Gastrocnemius medialis (tissue), 4 donors: Measurements from ENCODE around the gene ABR. TPM values are rescaled to one million over a fixed set of nuclear protein-coding genes. Genes with fewer than 3 reads are reported as not detected.

Source experiments
- ATAC-seq, 2 donors: fragments of 150-250 bp; one replicate each; pipeline ENCODE4 v1.9.1; 2016
- DNase-seq, 2 donors: peaks; one replicate each; pipeline ENCODE4 v3.0.0-alpha.2; 2019
- H3K27ac ChIP-seq, 4 donors: fragments of 200-600 bp; sonication (generic); 1 replicate in 1 of 4; 2 replicates in 3 of 4; pipeline ENCODE4 v1.5.1; 2016 to 2018; ENCODE audit warnings: mild to moderate bottlenecking in 2 of 4, moderate library complexity in 1 of 4
- H3K27me3 ChIP-seq, 3 donors: fragments of 200-600 bp; sonication (generic) in 2 of 3; 1 replicate in 1 of 3; 2 replicates in 2 of 3; pipeline versions ENCODE4 v1.5.1 to v1.6.0; 2016 to 2019; ENCODE audit warnings: mild to moderate bottlenecking in 1 of 3, moderate library complexity in 1 of 3
- H3K36me3 ChIP-seq, 2 donors: fragments of 200-600 bp; sonication (generic) in 1 of 2; one replicate each; pipeline ENCODE4 v1.5.1; 2017 to 2018
- H3K4me1 ChIP-seq, 2 donors: fragments of 200-600 bp; sonication (generic) in 1 of 2; one replicate each; pipeline ENCODE4 v1.5.1; 2016 to 2017; ENCODE audit warnings: mild to moderate bottlenecking in 2 of 2
- H3K4me3 ChIP-seq, 4 donors: fragments of 200-600 bp; sonication (generic) in 3 of 4; 1 replicate in 1 of 4; 2 replicates in 3 of 4; pipeline ENCODE4 v1.5.1; 2016 to 2019; ENCODE audit warnings: mild to moderate bottlenecking in 2 of 4
- H3K9me3 ChIP-seq, 3 donors: fragments of 200-600 bp; sonication (generic) in 2 of 3; 1 replicate in 1 of 3; 2 replicates in 2 of 3; pipeline ENCODE4 v1.5.1; 2016 to 2019
- POLR2A ChIP-seq, 2 donors: fragments of 450-650 bp; IDR thresholded peaks; one replicate each; pipeline ENCODE4 v1.6.1; 2017; ENCODE audit warnings: antibody characterized with exemption in 2 of 2, mild to moderate bottlenecking in 2 of 2, moderate library complexity in 2 of 2
- in situ Hi-C, 4 donors: fragments of 200-750 bp; cut with MboI; loops; one replicate each; pipeline versions ENCODE4 v1.15.0 to v1.8.0; 2017; ENCODE audit warnings: low sequenced_read_pairs in 4 of 4
- intact Hi-C: fragments of 100-400 bp; cut with DNase I; formaldehyde crosslinking; loops from one replicate; pipeline ENCODE4 v1.15.1; 2023; ENCODE audit warnings: low total_unique reads
- total RNA-seq, 4 donors: library from RNA; depleted of rRNA; stranded (reverse); fragments of >200 nt; gene quantifications; one replicate each; pipeline versions ENCODE4 v1.1.0 to v1.2.3, GENCODE V29; 2016
- TF ChIP-seq, protein P1 (sequence below), 5 experiments: fragments of 450-650 bp in 3 of 5; fragments of 200-600 bp in 2 of 5; sonication (generic) in 2 of 5; IDR thresholded peaks in 4 of 5; conservative IDR thresholded peaks in 1 of 5; 1 replicate in 4 of 5; 2 replicates in 1 of 5; pipeline ENCODE4 v1.5.1; 2016 to 2019; ENCODE audit warnings: antibody characterized with exemption in 5 of 5, mild to moderate bottlenecking in 3 of 5, moderate library complexity in 3 of 5

Gene ABR
- total RNA-seq, 4 donors from 2014 or later, result 9.7 to 15.4 (median 12.8) TPM

DNA sequence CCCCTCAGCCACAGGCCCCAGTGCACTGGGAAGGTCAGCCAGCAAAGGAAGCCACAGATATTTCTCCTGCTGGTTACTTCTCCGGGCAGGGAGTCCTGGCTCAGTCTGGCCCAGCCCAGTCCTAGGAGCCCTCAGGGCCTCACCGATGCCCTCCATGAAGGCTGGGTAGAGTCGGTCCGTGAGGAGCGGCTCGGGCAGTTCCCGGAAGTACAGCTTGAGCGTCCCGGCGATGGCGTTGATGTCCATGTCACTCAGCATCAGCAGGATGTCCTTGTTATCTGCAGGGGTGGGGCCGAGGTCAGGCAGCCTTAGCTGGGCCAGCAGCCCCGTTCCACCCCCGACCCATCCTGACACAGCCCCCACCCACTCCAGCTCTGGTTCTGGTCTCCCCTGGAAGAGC is 169.2 kb downstream of the ABR start:
- in situ Hi-C loops (no loop called here), intact Hi-C loops (no loop called here)
- Histone ChIP-seq H3K9me3 (no peaks in the 10 kb centered on the region), H3K36me3 (peaks cover 0 to 29% of the 10 kb centered on the region in 2 donors), H3K27me3 (no peaks in the 10 kb centered on the region), H3K27ac (peak overlapping the region in 2 of 4 donors; percentile 23 to 27), H3K4me3 (no peak overlapping the region), H3K4me1 (peaks cover 13 to 19% of the 10 kb centered on the region in 2 donors)
- ATAC-seq (no peak), DNase-seq (no peak)
- TF ChIP-seq, protein P1, sequence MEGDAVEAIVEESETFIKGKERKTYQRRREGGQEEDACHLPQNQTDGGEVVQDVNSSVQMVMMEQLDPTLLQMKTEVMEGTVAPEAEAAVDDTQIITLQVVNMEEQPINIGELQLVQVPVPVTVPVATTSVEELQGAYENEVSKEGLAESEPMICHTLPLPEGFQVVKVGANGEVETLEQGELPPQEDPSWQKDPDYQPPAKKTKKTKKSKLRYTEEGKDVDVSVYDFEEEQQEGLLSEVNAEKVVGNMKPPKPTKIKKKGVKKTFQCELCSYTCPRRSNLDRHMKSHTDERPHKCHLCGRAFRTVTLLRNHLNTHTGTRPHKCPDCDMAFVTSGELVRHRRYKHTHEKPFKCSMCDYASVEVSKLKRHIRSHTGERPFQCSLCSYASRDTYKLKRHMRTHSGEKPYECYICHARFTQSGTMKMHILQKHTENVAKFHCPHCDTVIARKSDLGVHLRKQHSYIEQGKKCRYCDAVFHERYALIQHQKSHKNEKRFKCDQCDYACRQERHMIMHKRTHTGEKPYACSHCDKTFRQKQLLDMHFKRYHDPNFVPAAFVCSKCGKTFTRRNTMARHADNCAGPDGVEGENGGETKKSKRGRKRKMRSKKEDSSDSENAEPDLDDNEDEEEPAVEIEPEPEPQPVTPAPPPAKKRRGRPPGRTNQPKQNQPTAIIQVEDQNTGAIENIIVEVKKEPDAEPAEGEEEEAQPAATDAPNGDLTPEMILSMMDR (IDR thresholded peaks at IDR 0.05 in 4 of 5, conservative IDR thresholded peaks at IDR 0.05 in 1 of 5), result no peak
- TF ChIP-seq POLR2A (IDR thresholded peaks at IDR 0.05), result no peak

- intact Hi-C loops (no loop called here), in situ Hi-C loops (no loop called here)
- no peak for TF ChIP-seq POLR2A (IDR thresholded peaks at IDR 0.05)
- TF ChIP-seq, protein P1 (IDR thresholded peaks at IDR 0.05 in 4 of 5, conservative IDR thresholded peaks at IDR 0.05 in 1 of 5), result no peak
- DNase-seq (no peak), ATAC-seq (no peak)
- no peaks in the 10 kb centered on the region for H3K9me3 ChIP-seq
- no peak overlapping the region for H3K4me3 ChIP-seq
- peak overlapping the region in 2 of 4 donors; percentile 23 to 33 for H3K27ac ChIP-seq
- H3K4me1 ChIP-seq, result peaks cover 18 to 24% of the 10 kb centered on the region in 2 donors
- H3K36me3 ChIP-seq, result peaks cover 0 to 29% of the 10 kb centered on the region in 2 donors
- H3K27me3 ChIP-seq, result no peaks in the 10 kb centered on the region
These were observed 169.7 kb downstream of the ABR start for GRCh38 chr17:1010086-1010450.

GRCh38 chr17:1009229-1010085 is 170.3 kb downstream of the ABR start:
- Histone ChIP-seq H3K4me1 (peaks cover 23 to 27% of the 10 kb centered on the region in 2 donors), H3K36me3 (peaks cover 0 to 29% of the 10 kb centered on the region in 2 donors), H3K27ac (peak overlapping the region; percentile 17 to 67 (median 48)), H3K4me3 (no peak overlapping the region), H3K9me3 (no peaks in the 10 kb centered on the region), H3K27me3 (no peaks in the 10 kb centered on the region)
- no peak for ATAC-seq
- DNase-seq, result no peak
- intact Hi-C loops, result no loop called here
- in situ Hi-C loops, result no loop called here
- TF ChIP-seq, protein P1 (IDR thresholded peaks at IDR 0.05 in 4 of 5, conservative IDR thresholded peaks at IDR 0.05 in 1 of 5), result no peak
- TF ChIP-seq POLR2A (IDR thresholded peaks at IDR 0.05), result no peak

- peak; percentile 46 to 57 for ATAC-seq
- Histone ChIP-seq H3K4me3 (no peak overlapping the region), H3K4me1 (peaks cover 36% of the 10 kb centered on the region in 2 donors), H3K36me3 (peaks cover 0 to 37% of the 10 kb centered on the region in 2 donors), H3K9me3 (no peaks in the 10 kb centered on the region), H3K27me3 (no peaks in the 10 kb centered on the region), H3K27ac (peak overlapping the region; percentile 54 to 74 (median 66))
- peak; percentile 46 to 72 for DNase-seq
- TF ChIP-seq POLR2A (IDR thresholded peaks at IDR 0.05), result no peak
- TF ChIP-seq, protein P1 (IDR thresholded peaks at IDR 0.05 in 4 of 5, conservative IDR thresholded peaks at IDR 0.05 in 1 of 5), result no peak
- in situ Hi-C loops (no loop called here), intact Hi-C loops (no loop called here)
These were observed 171.6 kb downstream of the ABR start for GRCh38 chr17:1008008-1008761.
